ENCODE measurements around the gene DIAPH3. TPM values are rescaled to one million over a fixed set of nuclear protein-coding genes. Genes with fewer than 3 reads are reported as not detected.

Gene DIAPH3
- total RNA-seq, 1 donor from 2014 or later = 30.8 TPM

GRCh38 chr13:59991395-59991794 lies 172.3 kb downstream of the DIAPH3 start:
- no peak overlapping the region for H3K4me3 Mint-ChIP-seq (ENCODE audit: low read depth)
- peaks cover 6% of the 10 kb centered on the region for H3K9me3 Mint-ChIP-seq
- no peaks in the 10 kb centered on the region for H3K27me3 Mint-ChIP-seq (ENCODE audit: low read depth)
- H3K4me1 Mint-ChIP-seq (ENCODE audit: low read depth) = no peaks in the 10 kb centered on the region
- H3K36me3 Mint-ChIP-seq (ENCODE audit: low read depth) = peaks cover 29% of the 10 kb centered on the region
- no peak overlapping the region for H3K27ac Mint-ChIP-seq
- intact Hi-C loops (cut with micrococcal nuclease) = no loop called here
- no peak for DNase-seq (ENCODE audit: low spot score)

- peaks cover 15% of the 10 kb centered on the region for H3K36me3 Mint-ChIP-seq (ENCODE audit: low read depth)
- intact Hi-C loops (cut with micrococcal nuclease) = no loop called here
- no peak overlapping the region for H3K4me3 Mint-ChIP-seq (ENCODE audit: low read depth)
- H3K4me1 Mint-ChIP-seq (ENCODE audit: low read depth) = peaks cover 5% of the 10 kb centered on the region
- no peak for DNase-seq (ENCODE audit: low spot score)
- H3K9me3 Mint-ChIP-seq = peaks cover 1% of the 10 kb centered on the region
- no peaks in the 10 kb centered on the region for H3K27me3 Mint-ChIP-seq (ENCODE audit: low read depth)
- no peak overlapping the region for H3K27ac Mint-ChIP-seq
These were observed 180.9 kb downstream of the DIAPH3 start for GRCh38 chr13:59982631-59983382.

- no peak overlapping the region for H3K4me3 Mint-ChIP-seq (ENCODE audit: low read depth)
- H3K36me3 Mint-ChIP-seq (ENCODE audit: low read depth) = peaks cover 14% of the 10 kb centered on the region
- peaks cover 5% of the 10 kb centered on the region for H3K4me1 Mint-ChIP-seq (ENCODE audit: low read depth)
- no peak overlapping the region for H3K27ac Mint-ChIP-seq
- H3K27me3 Mint-ChIP-seq (ENCODE audit: low read depth) = no peaks in the 10 kb centered on the region
- DNase-seq (ENCODE audit: low spot score) = no peak
- intact Hi-C loops (cut with micrococcal nuclease) = no loop called here
- no peaks in the 10 kb centered on the region for H3K9me3 Mint-ChIP-seq
These were observed 184.1 kb downstream of the DIAPH3 start for GRCh38 chr13:59979589-59979988.

GRCh38 chr13:59978862-59979261 lies 184.9 kb downstream of the DIAPH3 start:
- Mint-ChIP-seq H3K9me3 (no peaks in the 10 kb centered on the region), H3K4me1 (ENCODE audit: low read depth) (peaks cover 5% of the 10 kb centered on the region), H3K4me3 (ENCODE audit: low read depth) (no peak overlapping the region), H3K36me3 (ENCODE audit: low read depth) (peaks cover 14% of the 10 kb centered on the region), H3K27me3 (ENCODE audit: low read depth) (no peaks in the 10 kb centered on the region), H3K27ac (no peak overlapping the region)
- intact Hi-C loops (cut with micrococcal nuclease) = no loop called here
- DNase-seq (ENCODE audit: low spot score) = no peak

- Mint-ChIP-seq H3K4me3 (ENCODE audit: low read depth) (no peak overlapping the region), H3K27me3 (ENCODE audit: low read depth) (no peaks in the 10 kb centered on the region), H3K27ac (no peak overlapping the region), H3K4me1 (ENCODE audit: low read depth) (peaks cover 5% of the 10 kb centered on the region), H3K36me3 (ENCODE audit: low read depth) (peaks cover 9% of the 10 kb centered on the region), H3K9me3 (no peaks in the 10 kb centered on the region)
- no peak for DNase-seq (ENCODE audit: low spot score)
- intact Hi-C loops (cut with micrococcal nuclease) = no loop called here
These were observed 186.9 kb downstream of the DIAPH3 start for GRCh38 chr13:59976856-59977255.

GRCh38 chr13:59975807-59976435 lies 187.8 kb downstream of the DIAPH3 start:
- Mint-ChIP-seq H3K27ac (no peak overlapping the region), H3K27me3 (ENCODE audit: low read depth) (no peaks in the 10 kb centered on the region), H3K4me1 (ENCODE audit: low read depth) (peaks cover 5% of the 10 kb centered on the region), H3K36me3 (ENCODE audit: low read depth) (peaks cover 12% of the 10 kb centered on the region), H3K4me3 (ENCODE audit: low read depth) (no peak overlapping the region), H3K9me3 (no peaks in the 10 kb centered on the region)
- intact Hi-C loops (cut with micrococcal nuclease) = no loop called here
- no peak for DNase-seq (ENCODE audit: low spot score)

- Mint-ChIP-seq H3K9me3 (no peaks in the 10 kb centered on the region), H3K4me3 (ENCODE audit: low read depth) (no peak overlapping the region), H3K27me3 (ENCODE audit: low read depth) (no peaks in the 10 kb centered on the region), H3K27ac (no peak overlapping the region), H3K4me1 (ENCODE audit: low read depth) (no peaks in the 10 kb centered on the region), H3K36me3 (ENCODE audit: low read depth) (peaks cover 18% of the 10 kb centered on the region)
- no peak for DNase-seq (ENCODE audit: low spot score)
- intact Hi-C loops (cut with micrococcal nuclease) = no loop called here
These were observed 192.9 kb downstream of the DIAPH3 start for GRCh38 chr13:59970847-59971246.

GRCh38 chr13:59963827-59964226 lies 199.9 kb downstream of the DIAPH3 start:
- no peak for DNase-seq (ENCODE audit: low spot score)
- H3K27me3 Mint-ChIP-seq (ENCODE audit: low read depth) = no peaks in the 10 kb centered on the region
- no peaks in the 10 kb centered on the region for H3K4me1 Mint-ChIP-seq (ENCODE audit: low read depth)
- no peak overlapping the region for H3K27ac Mint-ChIP-seq
- H3K36me3 Mint-ChIP-seq (ENCODE audit: low read depth) = peaks cover 16% of the 10 kb centered on the region
- intact Hi-C loops (cut with micrococcal nuclease) = no loop called here
- H3K9me3 Mint-ChIP-seq = no peaks in the 10 kb centered on the region
- no peak overlapping the region for H3K4me3 Mint-ChIP-seq (ENCODE audit: low read depth)

- Mint-ChIP-seq H3K36me3 (ENCODE audit: low read depth) (peaks cover 16% of the 10 kb centered on the region), H3K27me3 (ENCODE audit: low read depth) (no peaks in the 10 kb centered on the region), H3K27ac (no peak overlapping the region), H3K9me3 (no peaks in the 10 kb centered on the region), H3K4me1 (ENCODE audit: low read depth) (no peaks in the 10 kb centered on the region), H3K4me3 (ENCODE audit: low read depth) (no peak overlapping the region)
- DNase-seq (ENCODE audit: low spot score) = no peak
- intact Hi-C loops (cut with micrococcal nuclease) = no loop called here
These were observed 200.3 kb downstream of the DIAPH3 start for GRCh38 chr13:59963383-59963782.

- H3K9me3 Mint-ChIP-seq = no peaks in the 10 kb centered on the region
- no peaks in the 10 kb centered on the region for H3K27me3 Mint-ChIP-seq (ENCODE audit: low read depth)
- no peak overlapping the region for H3K27ac Mint-ChIP-seq
- no peak for DNase-seq (ENCODE audit: low spot score)
- H3K4me3 Mint-ChIP-seq (ENCODE audit: low read depth) = no peak overlapping the region
- intact Hi-C loops (cut with micrococcal nuclease) = no loop called here
- no peaks in the 10 kb centered on the region for H3K4me1 Mint-ChIP-seq (ENCODE audit: low read depth)
- H3K36me3 Mint-ChIP-seq (ENCODE audit: low read depth) = peaks cover 15% of the 10 kb centered on the region
These were observed 201.4 kb downstream of the DIAPH3 start for GRCh38 chr13:59962343-59962742.

- peaks cover 29% of the 10 kb centered on the region for H3K36me3 Mint-ChIP-seq (ENCODE audit: low read depth)
- no peaks in the 10 kb centered on the region for H3K27me3 Mint-ChIP-seq (ENCODE audit: low read depth)
- DNase-seq (ENCODE audit: low spot score) = no peak
- intact Hi-C loops (cut with micrococcal nuclease) = no loop called here
- H3K4me1 Mint-ChIP-seq (ENCODE audit: low read depth) = no peaks in the 10 kb centered on the region
- no peak overlapping the region for H3K4me3 Mint-ChIP-seq (ENCODE audit: low read depth)
- no peak overlapping the region for H3K27ac Mint-ChIP-seq
- H3K9me3 Mint-ChIP-seq = peaks cover 3% of the 10 kb centered on the region
These were observed 203.0 kb downstream of the DIAPH3 start for GRCh38 chr13:59960683-59961082.

- no peak overlapping the region for H3K4me3 Mint-ChIP-seq (ENCODE audit: low read depth)
- intact Hi-C loops (cut with micrococcal nuclease) = no loop called here
- no peak for DNase-seq (ENCODE audit: low spot score)
These were observed 206.3 kb downstream of the DIAPH3 start for GRCh38 chr13:59957438-59957837.

GRCh38 chr13:59954601-59955000 lies 209.1 kb downstream of the DIAPH3 start:
- DNase-seq (ENCODE audit: low spot score) = no peak
- peaks cover 5% of the 10 kb centered on the region for H3K9me3 Mint-ChIP-seq
- H3K27me3 Mint-ChIP-seq (ENCODE audit: low read depth) = no peaks in the 10 kb centered on the region
- intact Hi-C loops (cut with micrococcal nuclease) = no loop called here
- no peak overlapping the region for H3K27ac Mint-ChIP-seq
- peaks cover 28% of the 10 kb centered on the region for H3K36me3 Mint-ChIP-seq (ENCODE audit: low read depth)
- no peak overlapping the region for H3K4me3 Mint-ChIP-seq (ENCODE audit: low read depth)
- peaks cover 4% of the 10 kb centered on the region for H3K4me1 Mint-ChIP-seq (ENCODE audit: low read depth)

More at GRCh38 chr13:59957438-59957837, 206.3 kb downstream of the DIAPH3 start:
- Mint-ChIP-seq H3K4me1 (ENCODE audit: low read depth) (no peaks in the 10 kb centered on the region), H3K36me3 (ENCODE audit: low read depth) (peaks cover 28% of the 10 kb centered on the region), H3K27me3 (ENCODE audit: low read depth) (no peaks in the 10 kb centered on the region), H3K9me3 (peaks cover 5% of the 10 kb centered on the region), H3K27ac (no peak overlapping the region)

Measured in activated T-helper 2 cell treated with anti-CD3 and anti-CD28 coated beads, Interferon-gamma antibody, Interleukin-2, Interleukin-4, amounts not matched to agents 10 μg/mL and 5 μg/mL and 100 μg/mL, durations not matched to agents 14 hours and 24 hours and 36 hours (primary cell).